Mucosa of descending colon (tissue), 3 donors: ENCODE results near the gene CD248. TPM values are rescaled to one million over a fixed set of nuclear protein-coding genes. Genes with fewer than 3 reads are reported as not detected.

Experiments
- ATAC-seq: fragments of 200-7000 bp; cut with Tn5 transposase; one replicate; pipeline ENCODE4 v1.9.1; 2020; ENCODE audit warnings: mild to moderate bottlenecking, moderate library complexity
- DNase-seq, 3 donors: peaks; one replicate each; pipeline ENCODE4 v3.0.0-alpha.2; 2020
- H3K36me3 ChIP-seq: fragments of 200-600 bp; one replicate; pipeline ENCODE4 v1.8.0; 2021; ENCODE audit warnings: low read depth, mild to moderate bottlenecking
- H3K4me1 ChIP-seq: fragments of 200-600 bp; one replicate; pipeline ENCODE4 v1.8.0; 2021; ENCODE audit warnings: low read depth, mild to moderate bottlenecking
- H3K4me3 ChIP-seq: fragments of 200-600 bp; one replicate; pipeline ENCODE4 v1.8.0; 2021; ENCODE audit warnings: mild to moderate bottlenecking
- H3K9me3 ChIP-seq: fragments of 200-600 bp; one replicate; pipeline ENCODE4 v1.8.0; 2021; ENCODE audit warnings: mild to moderate bottlenecking
- intact Hi-C, 2 donors: fragments of 100-400 bp; cut with DNase I in 1 of 2; cut with micrococcal nuclease in 1 of 2; formaldehyde crosslinking; loops; one replicate each; pipeline versions ENCODE4 v1.11.0 to v1.11.1; 2022; cut with DNase I, micrococcal nuclease
- total RNA-seq, 3 donors: library from RNA; stranded (reverse); fragmentation: NEBNext Ultra II Directional in 2 of 3; extraction: Animal tissue kit (Norgen Biotek cat#: 25700) in 2 of 3; gene quantifications; one replicate each; pipeline versions ENCODE4 v1.2.1 to v1.2.4, GENCODE V29; 2021 to 2023
- TF ChIP-seq, protein P1 (sequence below): fragments of 200-600 bp; IDR thresholded peaks from one replicate; pipeline ENCODE4 v1.8.0; 2022; ENCODE audit warnings: antibody characterized with exemption, mild to moderate bottlenecking
- donor health status: DM: no; HTN: no; CAD: no; lungs with moderate emphysema.
- donor health status: DM: no; HTN: no; CAD: no.
- donor health status: DM: no; HTN: yes; CAD: no.

The CD248 gene
- total RNA-seq, 3 donors from 2014 or later: 4.5 to 37.7 (median 28.5) TPM

DNA sequence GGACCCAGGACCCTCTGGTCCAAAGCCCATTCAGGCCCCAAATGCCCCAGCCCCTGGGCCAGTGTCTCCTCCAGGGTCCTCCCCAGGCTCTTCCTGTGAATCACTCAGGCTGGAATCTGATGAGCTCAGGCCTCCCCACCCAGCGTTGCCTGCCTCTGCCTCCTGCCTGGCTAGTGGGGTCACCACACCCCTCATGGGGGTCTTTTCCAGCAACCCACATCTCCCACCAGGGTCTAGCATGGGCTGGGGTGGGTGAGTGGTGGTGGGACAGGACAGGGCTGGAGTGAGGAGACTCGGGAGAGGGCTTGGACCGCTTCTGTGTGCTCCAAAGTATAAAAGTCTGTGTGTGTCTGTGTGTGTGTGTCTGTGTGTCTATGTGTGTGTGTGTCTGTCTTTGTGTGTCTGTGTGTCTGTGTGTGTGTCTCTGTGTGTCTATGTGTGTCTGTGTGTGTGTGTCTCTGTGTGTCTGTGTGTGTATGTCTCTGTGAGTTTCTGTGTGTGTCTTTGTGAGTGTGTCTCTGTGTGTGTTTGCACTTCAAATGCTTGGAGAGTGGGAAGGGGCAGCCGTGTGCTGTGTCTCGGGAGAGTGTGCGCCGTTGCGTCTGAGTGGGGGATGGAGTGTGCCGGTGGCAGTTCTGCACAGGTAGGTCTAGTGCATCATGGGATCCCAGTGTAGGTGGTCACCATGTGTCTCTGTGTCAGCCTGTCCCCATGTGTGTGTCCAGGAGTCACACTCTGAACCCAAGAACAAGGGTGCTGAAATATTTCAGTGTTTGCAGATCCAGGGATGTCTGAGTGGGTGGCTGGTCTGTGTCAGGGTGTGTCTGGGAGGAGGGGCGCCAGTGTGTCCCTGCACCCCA, 10.6 kb upstream of the CD248 start:
- no peak overlapping the region for H3K4me3 ChIP-seq
- intact Hi-C loops: no loop called here
- DNase-seq: no peak

DNA sequence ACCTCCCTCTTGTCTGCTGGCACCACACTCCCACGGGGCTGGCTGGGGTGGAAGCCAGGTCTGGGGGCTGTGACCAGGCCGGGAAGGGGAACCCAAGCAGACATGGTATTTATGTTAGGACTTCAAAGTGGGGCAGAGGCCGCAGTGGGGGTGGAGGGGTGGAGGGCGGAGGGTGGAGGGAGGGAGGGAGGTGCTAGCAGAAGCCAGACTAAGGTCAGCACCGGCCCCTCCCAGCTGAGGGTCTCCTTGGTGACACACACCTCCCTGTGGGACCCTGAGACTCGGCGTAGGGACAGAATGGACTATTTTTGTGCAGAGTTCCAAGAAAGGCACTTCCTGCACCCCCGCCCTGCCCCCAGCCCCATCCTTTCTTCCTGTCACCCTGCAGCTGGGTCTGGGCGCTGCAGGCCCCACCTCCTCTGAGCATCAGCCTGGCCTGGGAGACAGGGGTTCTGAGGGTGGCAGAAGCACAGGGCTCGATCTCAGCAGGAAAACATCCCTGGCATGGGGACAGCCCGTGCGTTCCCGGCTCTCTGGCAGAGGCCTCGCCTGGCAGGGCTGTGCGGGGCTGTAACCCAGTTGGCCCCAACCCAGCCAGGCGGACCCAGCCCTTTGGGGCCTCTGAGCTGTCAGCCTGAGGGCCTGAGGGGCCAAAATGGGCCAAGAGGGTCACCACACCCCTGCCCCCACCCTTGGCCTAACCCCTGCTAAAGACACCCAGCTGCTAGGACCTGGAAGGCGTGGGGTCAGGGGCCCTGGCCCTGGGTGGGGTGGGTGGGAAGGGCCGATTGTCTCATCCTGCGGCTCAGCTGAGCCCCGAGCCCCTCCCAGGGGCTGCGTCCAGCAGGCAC, 9.6 kb upstream of the CD248 start:
- peaks cover 11% of the 10 kb centered on the region for H3K4me1 ChIP-seq
- H3K36me3 ChIP-seq: no peaks in the 10 kb centered on the region
- no peaks in the 10 kb centered on the region for H3K9me3 ChIP-seq
- peak; percentile 3 for ATAC-seq
- intact Hi-C loops: no loop called here
- peak in 2 of 3 donors; percentile 43 to 71 for DNase-seq
- TF ChIP-seq, protein P1, sequence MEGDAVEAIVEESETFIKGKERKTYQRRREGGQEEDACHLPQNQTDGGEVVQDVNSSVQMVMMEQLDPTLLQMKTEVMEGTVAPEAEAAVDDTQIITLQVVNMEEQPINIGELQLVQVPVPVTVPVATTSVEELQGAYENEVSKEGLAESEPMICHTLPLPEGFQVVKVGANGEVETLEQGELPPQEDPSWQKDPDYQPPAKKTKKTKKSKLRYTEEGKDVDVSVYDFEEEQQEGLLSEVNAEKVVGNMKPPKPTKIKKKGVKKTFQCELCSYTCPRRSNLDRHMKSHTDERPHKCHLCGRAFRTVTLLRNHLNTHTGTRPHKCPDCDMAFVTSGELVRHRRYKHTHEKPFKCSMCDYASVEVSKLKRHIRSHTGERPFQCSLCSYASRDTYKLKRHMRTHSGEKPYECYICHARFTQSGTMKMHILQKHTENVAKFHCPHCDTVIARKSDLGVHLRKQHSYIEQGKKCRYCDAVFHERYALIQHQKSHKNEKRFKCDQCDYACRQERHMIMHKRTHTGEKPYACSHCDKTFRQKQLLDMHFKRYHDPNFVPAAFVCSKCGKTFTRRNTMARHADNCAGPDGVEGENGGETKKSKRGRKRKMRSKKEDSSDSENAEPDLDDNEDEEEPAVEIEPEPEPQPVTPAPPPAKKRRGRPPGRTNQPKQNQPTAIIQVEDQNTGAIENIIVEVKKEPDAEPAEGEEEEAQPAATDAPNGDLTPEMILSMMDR: no peak
- no peak overlapping the region for H3K4me3 ChIP-seq

More for the DNA sequence above, 10.6 kb upstream of the CD248 start:
- H3K9me3 ChIP-seq: no peaks in the 10 kb centered on the region
- no peaks in the 10 kb centered on the region for H3K36me3 ChIP-seq
- no peak for ATAC-seq
- peaks cover 11% of the 10 kb centered on the region for H3K4me1 ChIP-seq
- TF ChIP-seq, protein P1: no peak

DNA sequence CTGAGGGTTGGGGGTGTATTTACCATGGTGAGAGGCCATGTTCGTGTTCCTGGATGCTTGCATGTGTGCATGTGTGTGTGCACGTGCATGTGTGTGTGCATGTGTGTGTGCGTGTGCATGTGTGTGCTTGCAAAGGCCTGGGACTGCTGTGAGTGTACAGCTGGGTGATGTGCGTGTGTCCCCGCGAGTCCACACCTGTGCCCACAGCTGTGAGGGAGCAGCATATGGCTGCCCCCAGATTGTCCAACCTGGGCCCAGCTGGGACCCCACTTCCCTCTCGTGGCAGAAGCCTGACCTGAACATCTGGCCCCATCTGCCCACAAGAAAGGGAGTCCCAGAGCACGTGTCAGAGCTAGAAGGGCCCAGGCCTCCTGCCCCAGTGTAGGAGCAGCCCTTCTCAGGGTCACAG, 8.4 kb upstream of the CD248 start:
- no peak for DNase-seq
- intact Hi-C loops: no loop called here
- H3K4me1 ChIP-seq: peaks cover 11% of the 10 kb centered on the region
- TF ChIP-seq, protein P1: no peak
- no peaks in the 10 kb centered on the region for H3K9me3 ChIP-seq
- ATAC-seq: no peak
- H3K4me3 ChIP-seq: no peak overlapping the region
- no peaks in the 10 kb centered on the region for H3K36me3 ChIP-seq

DNA sequence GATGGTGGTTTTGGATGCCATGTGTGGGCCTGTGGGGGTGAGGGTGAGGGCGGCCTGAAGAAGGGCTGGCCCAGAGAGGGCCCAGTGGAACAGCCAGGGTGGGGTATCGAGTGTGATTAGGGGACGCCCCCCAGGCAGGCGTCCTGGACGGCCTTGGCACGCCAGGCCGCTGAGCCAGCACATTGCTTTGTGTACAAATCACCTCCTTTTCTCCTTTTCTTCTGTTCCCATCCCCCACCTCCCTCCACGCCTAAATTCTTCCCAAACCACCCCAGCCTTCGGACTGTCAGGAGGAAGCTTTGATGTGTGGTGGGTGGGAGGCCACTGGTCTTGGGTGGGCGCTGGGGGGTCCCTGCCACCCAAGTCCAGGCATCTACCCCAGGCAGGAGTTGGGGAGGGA, 7.8 kb upstream of the CD248 start:
- no peaks in the 10 kb centered on the region for H3K9me3 ChIP-seq
- TF ChIP-seq, protein P1: no peak
- intact Hi-C loops: no loop called here
- H3K36me3 ChIP-seq: no peaks in the 10 kb centered on the region
- H3K4me1 ChIP-seq: peaks cover 11% of the 10 kb centered on the region
- ATAC-seq: no peak
- H3K4me3 ChIP-seq: no peak overlapping the region
- DNase-seq: no peak

DNA sequence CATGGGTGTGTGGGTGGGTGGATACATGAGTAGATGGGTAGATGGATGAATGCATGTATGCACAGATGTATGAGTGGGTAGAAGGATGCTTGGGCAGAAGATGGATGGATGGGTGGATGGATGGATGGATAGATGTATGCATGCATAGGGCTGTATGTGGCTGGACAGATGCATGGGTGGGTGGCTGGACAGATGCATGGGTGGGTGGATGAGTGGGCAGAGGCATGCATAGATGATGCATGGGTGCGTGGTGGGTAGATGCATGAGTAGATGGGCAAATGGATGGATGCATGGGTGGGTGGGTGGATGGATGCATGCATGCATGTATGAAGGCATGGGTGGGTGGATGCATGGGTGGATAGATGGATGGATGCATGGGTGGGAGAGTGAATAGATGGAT, 6.8 kb upstream of the CD248 start:
- Histone ChIP-seq H3K4me3 (no peak overlapping the region), H3K36me3 (no peaks in the 10 kb centered on the region), H3K4me1 (peaks cover 9% of the 10 kb centered on the region), H3K9me3 (no peaks in the 10 kb centered on the region)
- ATAC-seq (no peak), DNase-seq (no peak)
- intact Hi-C loops: no loop called here
- TF ChIP-seq, protein P1: no peak
